K562 treated with DMSO at 1 percent for 24 hours (cell line): ENCODE measurements around the gene GREM1. TPM values are rescaled to one million over a fixed set of nuclear protein-coding genes. Genes with fewer than 3 reads are reported as not detected.

ENCODE experiments used
- total RNA-seq: library from RNA; unstranded; fragments of 300-600 nt; gene quantifications from 2 replicates; pipeline ENCODE4 v1.2.3, GENCODE V29; 2022; ENCODE audit warnings: low read depth; ENCODE audit not compliant: insufficient read depth

Gene GREM1
- 0.12 TPM in 1 of 2 replicates, not detected in the other for total RNA-seq

GRCh38 chr15:32717426-32718226, at the start of gene GREM1:
GREM1 (plus strand) TSS chr15:32718004; CDS start chr15:32730691, 12,687 bp downstream.

Other genes with a start within 250 kb of the GREM1 start
- gene GOLGA8N, start 124.5 kb upstream of the GREM1 start, total RNA-seq: 0.68 and 0.86 TPM in 2 replicates
- 15.7 and 15.9 TPM in 2 replicates for gene ARHGAP11A, start 102.5 kb upstream of the GREM1 start, total RNA-seq
- not detected in 2 replicates for gene SCG5, start 76.3 kb upstream of the GREM1 start, total RNA-seq